ENCODE data around the gene IMPDH2. TPM values are rescaled to one million over a fixed set of nuclear protein-coding genes. Genes with fewer than 3 reads are reported as not detected.

Gene IMPDH2
- total RNA-seq, 6 experiments from 2014 or later, result 195 to 228 (median 202) TPM

DNA sequence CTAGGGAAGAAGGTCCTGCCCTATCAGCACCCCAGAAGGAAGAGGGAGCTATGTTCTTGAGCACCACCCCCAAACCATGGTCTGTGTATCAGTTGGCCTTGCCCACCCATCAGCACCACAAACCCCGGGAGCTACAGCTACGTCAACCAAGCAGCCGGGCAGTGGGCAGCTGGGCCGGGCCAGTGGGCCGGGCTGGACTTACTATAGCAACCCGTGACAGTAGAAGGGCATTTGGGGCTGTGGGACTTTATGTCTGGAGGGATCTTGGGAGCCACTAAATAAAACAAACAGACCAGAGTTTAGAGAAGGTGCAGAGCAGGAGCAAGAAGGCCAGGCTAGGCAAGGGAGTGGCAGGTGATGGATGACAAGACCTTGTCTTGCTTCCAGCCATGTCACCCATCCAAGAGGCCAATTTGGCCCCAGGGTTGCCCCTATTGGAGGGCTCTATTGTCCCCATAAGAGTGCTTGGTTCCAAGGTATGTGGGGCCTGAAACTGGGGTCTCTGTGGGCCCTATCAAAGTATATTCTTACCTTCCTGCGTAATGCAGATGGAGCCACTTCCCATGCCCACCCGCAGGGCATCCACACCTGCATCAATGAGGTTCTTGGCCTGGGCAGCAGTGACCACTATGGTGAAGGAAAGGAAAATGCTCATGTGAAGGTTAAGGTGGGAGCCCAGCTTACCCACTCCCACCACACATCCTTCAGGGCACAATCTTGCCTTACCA, 3.2 kb downstream of the IMPDH2 start:
- Mint-ChIP-seq H3K4me1 (ENCODE audit: low read depth) (peaks cover 66% of the 10 kb centered on the region), H3K4me3 (0 out of 2 replicates have a peak overlapping the region, but pooled peaks have one; percentile 3), H3K36me3 (ENCODE audit: low read depth) (peaks cover 64% of the 10 kb centered on the region), H3K9me3 (peaks cover 3% of the 10 kb centered on the region; the same call in 1 of the 2 replicates), H3K27me3 (ENCODE audit: insufficient read depth) (peaks cover 15% of the 10 kb centered on the region), H3K27ac (peak overlapping the region; percentile 92)
- no peak for DNase-seq
- TF ChIP-seq, protein P1, sequence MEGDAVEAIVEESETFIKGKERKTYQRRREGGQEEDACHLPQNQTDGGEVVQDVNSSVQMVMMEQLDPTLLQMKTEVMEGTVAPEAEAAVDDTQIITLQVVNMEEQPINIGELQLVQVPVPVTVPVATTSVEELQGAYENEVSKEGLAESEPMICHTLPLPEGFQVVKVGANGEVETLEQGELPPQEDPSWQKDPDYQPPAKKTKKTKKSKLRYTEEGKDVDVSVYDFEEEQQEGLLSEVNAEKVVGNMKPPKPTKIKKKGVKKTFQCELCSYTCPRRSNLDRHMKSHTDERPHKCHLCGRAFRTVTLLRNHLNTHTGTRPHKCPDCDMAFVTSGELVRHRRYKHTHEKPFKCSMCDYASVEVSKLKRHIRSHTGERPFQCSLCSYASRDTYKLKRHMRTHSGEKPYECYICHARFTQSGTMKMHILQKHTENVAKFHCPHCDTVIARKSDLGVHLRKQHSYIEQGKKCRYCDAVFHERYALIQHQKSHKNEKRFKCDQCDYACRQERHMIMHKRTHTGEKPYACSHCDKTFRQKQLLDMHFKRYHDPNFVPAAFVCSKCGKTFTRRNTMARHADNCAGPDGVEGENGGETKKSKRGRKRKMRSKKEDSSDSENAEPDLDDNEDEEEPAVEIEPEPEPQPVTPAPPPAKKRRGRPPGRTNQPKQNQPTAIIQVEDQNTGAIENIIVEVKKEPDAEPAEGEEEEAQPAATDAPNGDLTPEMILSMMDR (IDR thresholded peaks at IDR 0.05), result no peak

DNA sequence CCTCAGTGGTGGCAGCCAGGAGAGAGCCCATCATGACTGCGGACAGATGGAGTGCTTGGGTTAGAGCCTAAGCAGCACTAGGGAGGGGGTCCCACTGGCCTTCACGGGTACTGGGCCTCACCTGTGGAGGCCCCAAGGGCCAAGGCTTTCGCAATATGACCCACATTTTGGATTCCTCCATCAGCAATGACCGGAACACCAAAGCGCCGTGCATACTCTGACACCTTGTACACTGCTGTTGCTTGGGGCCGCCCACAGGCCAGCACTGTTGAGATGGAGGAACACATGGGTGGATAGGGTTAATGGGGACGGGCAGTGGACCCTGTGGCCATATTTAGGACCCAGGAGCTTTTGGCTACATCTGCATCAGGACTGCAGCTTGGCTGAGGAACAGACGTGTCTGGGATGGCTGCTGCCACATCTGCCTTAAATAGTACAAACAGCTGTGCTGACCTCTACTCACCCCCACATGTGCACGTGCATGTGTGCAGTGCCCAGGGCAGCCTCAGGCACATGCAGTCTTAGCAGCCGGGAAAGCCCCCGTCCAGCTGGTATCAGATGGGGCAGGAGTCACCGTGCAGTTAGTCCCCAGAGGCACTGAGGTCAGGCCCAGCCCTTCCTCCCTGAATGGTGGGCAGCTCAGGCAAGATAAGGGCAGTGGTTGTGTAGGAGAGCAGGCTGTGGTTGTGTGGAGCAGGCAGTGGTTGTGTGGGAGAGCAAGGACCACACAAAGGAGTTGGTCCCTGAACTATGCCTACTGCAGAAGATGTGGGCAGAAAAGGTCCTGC, 4.0 kb downstream of the IMPDH2 start:
- peaks cover 64% of the 10 kb centered on the region for H3K36me3 Mint-ChIP-seq (ENCODE audit: low read depth)
- peak overlapping the region; percentile 61 for H3K27ac Mint-ChIP-seq
- no peak overlapping the region; the same call in 1 of the 2 replicates for H3K4me3 Mint-ChIP-seq
- peaks cover 68% of the 10 kb centered on the region for H3K4me1 Mint-ChIP-seq (ENCODE audit: low read depth)
- peaks cover 3% of the 10 kb centered on the region; the same call in 1 of the 2 replicates for H3K9me3 Mint-ChIP-seq
- TF ChIP-seq, protein P1 (IDR thresholded peaks at IDR 0.05), result no peak
- H3K27me3 Mint-ChIP-seq (ENCODE audit: insufficient read depth), result peaks cover 15% of the 10 kb centered on the region
- DNase-seq, result no peak

DNA sequence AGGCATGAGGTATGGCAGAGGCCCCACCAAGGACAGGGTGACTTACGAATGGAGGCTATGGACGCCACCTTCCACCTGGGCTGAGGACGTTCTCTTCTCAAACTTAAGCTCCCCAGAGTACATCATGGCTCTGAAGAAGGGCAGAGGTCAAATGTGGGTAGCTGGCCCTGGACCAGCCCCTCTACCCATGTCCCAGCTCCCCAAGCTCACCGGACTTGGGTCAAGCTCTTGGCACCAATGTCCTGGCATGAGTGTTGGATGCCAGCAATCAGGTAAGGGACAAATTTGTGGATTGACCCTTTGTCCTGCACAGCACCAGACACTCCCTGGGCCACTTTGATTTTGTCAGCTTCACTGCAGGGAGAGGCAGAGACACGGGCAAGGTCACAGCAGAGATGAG, 4.7 kb downstream of the IMPDH2 start:
- Mint-ChIP-seq H3K36me3 (ENCODE audit: low read depth) (peaks cover 62% of the 10 kb centered on the region), H3K4me3 (no peak overlapping the region; the same call in 1 of the 2 replicates), H3K27ac (no peak overlapping the region; the same call in 1 of the 2 replicates), H3K27me3 (ENCODE audit: insufficient read depth) (peaks cover 15% of the 10 kb centered on the region), H3K4me1 (ENCODE audit: low read depth) (peaks cover 71% of the 10 kb centered on the region), H3K9me3 (peaks cover 3% of the 10 kb centered on the region; the same call in 1 of the 2 replicates)
- TF ChIP-seq, protein P1 (IDR thresholded peaks at IDR 0.05), result no peak
- DNase-seq, result no peak

DNA sequence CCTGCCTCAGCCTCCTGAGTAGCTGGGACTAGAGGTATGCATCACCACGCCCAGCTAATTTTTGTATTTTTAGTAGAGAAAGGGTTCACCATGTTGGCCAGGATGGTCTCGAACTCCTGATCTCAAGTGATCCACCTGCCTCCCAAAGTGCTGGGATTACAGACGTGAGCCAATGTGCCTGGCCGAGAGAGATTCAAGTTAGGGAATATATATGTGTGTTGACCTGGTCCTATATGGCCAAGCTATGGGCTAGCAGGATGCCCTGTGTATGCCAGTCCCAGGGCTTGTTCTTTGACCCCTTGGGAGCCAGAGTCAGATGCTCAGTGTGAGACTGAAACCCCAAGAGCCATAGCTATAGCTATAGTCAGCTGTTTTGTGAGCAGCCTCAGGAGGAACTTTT, 5.4 kb downstream of the IMPDH2 start:
- DNase-seq, result no peak
- Mint-ChIP-seq H3K4me3 (peak overlapping the region; percentile 94), H3K27ac (peak overlapping the region; percentile 95), H3K9me3 (no peaks in the 10 kb centered on the region), H3K4me1 (ENCODE audit: low read depth) (peaks cover 64% of the 10 kb centered on the region), H3K36me3 (ENCODE audit: low read depth) (peaks cover 58% of the 10 kb centered on the region), H3K27me3 (ENCODE audit: insufficient read depth) (peaks cover 10% of the 10 kb centered on the region)
- TF ChIP-seq, protein P1 (IDR thresholded peaks at IDR 0.05), result no peak

DNA sequence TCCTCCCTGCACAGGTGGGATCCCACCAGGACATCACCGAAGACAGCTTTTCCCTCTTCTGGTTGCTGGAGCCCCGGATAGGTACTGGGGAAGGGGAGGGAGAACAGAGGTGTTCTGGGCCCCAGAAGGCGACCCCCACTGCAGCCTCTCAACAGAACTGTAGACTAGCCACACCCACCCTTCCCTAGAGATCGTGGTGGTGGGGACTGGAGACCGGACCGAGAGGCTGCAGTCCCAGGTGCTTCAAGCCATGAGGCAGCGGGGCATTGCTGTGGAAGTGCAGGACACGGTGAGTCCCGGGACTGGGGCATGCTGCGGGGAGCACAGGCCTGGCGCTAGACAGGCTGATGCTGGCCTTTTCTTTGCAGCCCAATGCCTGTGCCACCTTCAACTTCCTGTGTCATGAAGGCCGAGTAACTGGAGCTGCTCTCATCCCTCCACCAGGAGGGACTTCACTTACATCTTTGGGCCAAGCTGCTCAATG, 6.5 kb downstream of the IMPDH2 start:
- H3K27me3 Mint-ChIP-seq (ENCODE audit: insufficient read depth), result peaks cover 10% of the 10 kb centered on the region
- H3K4me3 Mint-ChIP-seq, result peak overlapping the region; percentile 94
- H3K36me3 Mint-ChIP-seq (ENCODE audit: low read depth), result peaks cover 48% of the 10 kb centered on the region
- DNase-seq, result no peak
- H3K9me3 Mint-ChIP-seq, result no peaks in the 10 kb centered on the region
- TF ChIP-seq, protein P1 (IDR thresholded peaks at IDR 0.05), result no peak
- H3K4me1 Mint-ChIP-seq (ENCODE audit: low read depth), result peaks cover 54% of the 10 kb centered on the region
- peak overlapping the region; percentile 95 for H3K27ac Mint-ChIP-seq
